Ovary (tissue), 9 donors: ENCODE measurements around the gene SOHLH2. TPM values are rescaled to one million over a fixed set of nuclear protein-coding genes. Genes with fewer than 3 reads are reported as not detected.

Source experiments
- DNase-seq, 5 donors: peaks; one replicate each; pipeline ENCODE4 v3.0.0-alpha.2; 2019 to 2020
- H3K27ac ChIP-seq, 2 donors: fragments of 200-600 bp; one replicate each; pipeline versions ENCODE4 v1.5.1 to v1.8.0; 2019 to 2022
- H3K27me3 ChIP-seq: fragments of 200-600 bp; one replicate; pipeline ENCODE4 v1.8.0; 2022
- H3K36me3 ChIP-seq: fragments of 200-600 bp; sonication (generic); one replicate; pipeline ENCODE4 v1.5.1; 2019
- H3K4me1 ChIP-seq: one replicate; pipeline ENCODE4 v1.8.1; 2013; ENCODE audit warnings: mild to moderate bottlenecking, moderate library complexity; ENCODE audit not compliant: insufficient read depth
- H3K4me3 ChIP-seq: fragments of 200-600 bp; sonication (generic); one replicate; pipeline ENCODE4 v1.5.1; 2017
- H3K9me3 ChIP-seq, 2 donors: fragments of 200-600 bp in 1 of 2; sonication (generic) in 1 of 2; one replicate each; pipeline versions ENCODE4 v1.5.1 to v1.8.1; 2013 to 2019; ENCODE audit warnings: mild to moderate bottlenecking in 1 of 2, moderate library complexity in 1 of 2
- CTCF ChIP-seq, 3 donors: fragments of 450-650 bp in 2 of 3; fragments of 200-600 bp in 1 of 3; IDR thresholded peaks; one replicate each; pipeline versions ENCODE4 v1.5.1 to v1.8.0; 2016 to 2022; ENCODE audit warnings: antibody characterized with exemption in 3 of 3, mild to moderate bottlenecking in 1 of 3
- EP300 ChIP-seq: sonication (generic); formaldehyde crosslinking; IDR thresholded peaks from one replicate; pipeline ENCODE4 v1.6.1; 2017; ENCODE audit warnings: antibody characterized with exemption
- POLR2A ChIP-seq: fragments of 450-650 bp; IDR thresholded peaks from one replicate; pipeline ENCODE4 v1.6.1; 2017; ENCODE audit warnings: antibody characterized with exemption, mild to moderate bottlenecking, moderate library complexity
- WGBS, 3 donors: extraction: QIAGEN DNeasy Blood & Tissue Kit in 1 of 3; methylation state at CpG; one replicate each; pipeline versions ENCODE4 v1.1.5 to v1.1.7; 2013 to 2017; 5-methylcytosine and 5-hydroxymethylcytosine counted together
- intact Hi-C, 4 donors: fragments of 100-400 bp; cut with DNase I; formaldehyde crosslinking; loops; one replicate each; pipeline versions ENCODE4 v1.11.0 to v1.15.1; 2022 to 2023
- polyA plus RNA-seq, 2 donors: library from polyadenylated mRNA; stranded (reverse); fragments of 200-250 nt in 1 of 2; fragments of 350-450 nt in 1 of 2; fragmentation: Illumina TruSeq in 1 of 2; extraction: RNeasy Lipid Tissue Mini Kit (QIAGEN cat#74804) in 1 of 2; gene quantifications; one replicate each; pipeline ENCODE4 v1.2.3, GENCODE V29; 2013 to 2014
- total RNA-seq, 7 donors: library from RNA; depleted of rRNA in 2 of 7; stranded (reverse); fragments of >200 nt in 2 of 7; fragmentation: NEBNext Ultra II Directional in 3 of 7; extraction: Animal tissue kit (Norgen Biotek cat#: 25700) in 3 of 7; gene quantifications; one replicate each; pipeline versions ENCODE4 v1.1.0 to v1.2.4, GENCODE V29; 2016 to 2023
- donor health status: DM: no; HTN: no; CAD: no; lungs with moderate emphysema.
- donor health status: DM: no; HTN: no; CAD: no.
- donor health status: Bipolar disorder and iron deficiency.
- donor health status: DM: yes; HTN: yes; CAD: no.
- donor health status: DM: no; HTN: no; CAD: no.
- donor health status: DM: yes; HTN: yes; CAD: no.

The SOHLH2 gene
- total and polyA plus RNA-seq, 9 donors: 0.11 to 1.0 (median 0.42) TPM; not detected in 3

- DNase-seq: no peak
- intact Hi-C loops: no loop called here
- Histone ChIP-seq H3K4me3 (no peak overlapping the region), H3K36me3 (no peaks in the 10 kb centered on the region), H3K4me1 (no peaks in the 10 kb centered on the region), H3K27ac (no peak overlapping the region), H3K27me3 (no peaks in the 10 kb centered on the region), H3K9me3 (no peaks in the 10 kb centered on the region)
- TF ChIP-seq POLR2A: no peak
- no peak for TF ChIP-seq EP300
- TF ChIP-seq CTCF (IDR thresholded peaks at IDR 0.05): no peak
- 87 to 91% (median 88%) methylated on average over 4 of the region's 4 CpGs for WGBS, 3 donors
Observed at GRCh38 chr13:36210738-36211137, 3.6 kb downstream of the SOHLH2 start.

GRCh38 chr13:36207672-36208071, 6.7 kb downstream of the SOHLH2 start:
- Histone ChIP-seq H3K36me3 (no peaks in the 10 kb centered on the region), H3K4me1 (no peaks in the 10 kb centered on the region), H3K27ac (no peak overlapping the region), H3K9me3 (no peaks in the 10 kb centered on the region), H3K4me3 (no peak overlapping the region), H3K27me3 (no peaks in the 10 kb centered on the region)
- intact Hi-C loops: no loop called here
- TF ChIP-seq CTCF (IDR thresholded peaks at IDR 0.05) (no peak), POLR2A (no peak), EP300 (no peak)
- WGBS, 3 donors: 80 to 86% (median 81%) methylated on average over 5 of the region's 5 CpGs
- DNase-seq: no peak

GRCh38 chr13:36193151-36193855, 21.1 kb downstream of the SOHLH2 start:
- Histone ChIP-seq H3K9me3 (no peaks in the 10 kb centered on the region), H3K36me3 (no peaks in the 10 kb centered on the region), H3K27ac (no peak overlapping the region), H3K4me3 (no peak overlapping the region), H3K4me1 (no peaks in the 10 kb centered on the region), H3K27me3 (no peaks in the 10 kb centered on the region)
- intact Hi-C loops: loop anchor here in 1 of 4 donors (5.0 kb wide), 1 partner anchor 1511 kb away; no protein-coding TSS in a partner anchor
- WGBS, 3 donors: 69 to 91% (median 82%) methylated on average over 1 of the region's 1 CpG
- DNase-seq: no peak
- TF ChIP-seq CTCF (IDR thresholded peaks at IDR 0.05): no peak
- TF ChIP-seq POLR2A: no peak

GRCh38 chr13:36192166-36192565, 22.2 kb downstream of the SOHLH2 start:
- Histone ChIP-seq H3K4me1 (no peaks in the 10 kb centered on the region), H3K27ac (no peak overlapping the region), H3K36me3 (no peaks in the 10 kb centered on the region), H3K9me3 (no peaks in the 10 kb centered on the region), H3K4me3 (no peak overlapping the region), H3K27me3 (no peaks in the 10 kb centered on the region)
- intact Hi-C loops: loop anchor here in 1 of 4 donors (5.0 kb wide), 1 partner anchor 1510 kb away; no protein-coding TSS in a partner anchor
- no peak for DNase-seq
- no peak for TF ChIP-seq EP300
- TF ChIP-seq POLR2A: no peak
- no peak for TF ChIP-seq CTCF (IDR thresholded peaks at IDR 0.05)
- WGBS, 3 donors: 79 to 85% (median 79%) methylated on average over 6 of the region's 6 CpGs
